ENCODE measurements around the gene HOXB2.

DNA sequence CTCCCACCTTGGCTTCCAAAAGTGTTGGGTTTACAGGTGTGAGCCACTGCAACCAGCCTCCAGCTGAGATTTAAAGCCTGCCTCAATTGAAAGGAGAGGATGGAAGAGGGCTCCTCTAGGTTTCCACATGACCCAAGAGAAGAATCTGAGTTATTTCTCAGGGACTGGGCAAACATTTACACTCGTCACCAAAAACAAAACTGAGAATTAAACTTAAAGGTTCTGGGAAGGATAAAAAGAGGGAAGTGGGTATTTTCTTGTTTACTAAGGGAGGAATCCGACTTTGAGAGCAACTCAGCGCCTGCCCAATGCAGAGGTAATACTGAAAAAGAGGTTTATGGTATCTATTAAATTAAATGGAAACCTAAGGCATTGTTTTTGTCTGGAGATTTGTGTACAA, 27.4 kb downstream of the HOXB2 start:
- TF ChIP-seq, protein P1, sequence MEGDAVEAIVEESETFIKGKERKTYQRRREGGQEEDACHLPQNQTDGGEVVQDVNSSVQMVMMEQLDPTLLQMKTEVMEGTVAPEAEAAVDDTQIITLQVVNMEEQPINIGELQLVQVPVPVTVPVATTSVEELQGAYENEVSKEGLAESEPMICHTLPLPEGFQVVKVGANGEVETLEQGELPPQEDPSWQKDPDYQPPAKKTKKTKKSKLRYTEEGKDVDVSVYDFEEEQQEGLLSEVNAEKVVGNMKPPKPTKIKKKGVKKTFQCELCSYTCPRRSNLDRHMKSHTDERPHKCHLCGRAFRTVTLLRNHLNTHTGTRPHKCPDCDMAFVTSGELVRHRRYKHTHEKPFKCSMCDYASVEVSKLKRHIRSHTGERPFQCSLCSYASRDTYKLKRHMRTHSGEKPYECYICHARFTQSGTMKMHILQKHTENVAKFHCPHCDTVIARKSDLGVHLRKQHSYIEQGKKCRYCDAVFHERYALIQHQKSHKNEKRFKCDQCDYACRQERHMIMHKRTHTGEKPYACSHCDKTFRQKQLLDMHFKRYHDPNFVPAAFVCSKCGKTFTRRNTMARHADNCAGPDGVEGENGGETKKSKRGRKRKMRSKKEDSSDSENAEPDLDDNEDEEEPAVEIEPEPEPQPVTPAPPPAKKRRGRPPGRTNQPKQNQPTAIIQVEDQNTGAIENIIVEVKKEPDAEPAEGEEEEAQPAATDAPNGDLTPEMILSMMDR (conservative IDR thresholded peaks at IDR 0.05; ENCODE audit: low read length), result no peak
- TF ChIP-seq EZH2phosphoT487 (IDR thresholded peaks at IDR 0.05; ENCODE audit: borderline replicate concordance), result no peak
